ENCODE measurements around the gene NSD2. TPM values are rescaled to one million over a fixed set of nuclear protein-coding genes. Genes with fewer than 3 reads are reported as not detected.
"Not testable (repeated sequence)": the region's sequence is repeated elsewhere in the genome, so short reads cannot be mapped to it uniquely, and the experiment has no call there.

NSD2 gene
- total RNA-seq, 3 donors from 2014 or later, result 84.0 to 97.0 (median 91.0) TPM

DNA sequence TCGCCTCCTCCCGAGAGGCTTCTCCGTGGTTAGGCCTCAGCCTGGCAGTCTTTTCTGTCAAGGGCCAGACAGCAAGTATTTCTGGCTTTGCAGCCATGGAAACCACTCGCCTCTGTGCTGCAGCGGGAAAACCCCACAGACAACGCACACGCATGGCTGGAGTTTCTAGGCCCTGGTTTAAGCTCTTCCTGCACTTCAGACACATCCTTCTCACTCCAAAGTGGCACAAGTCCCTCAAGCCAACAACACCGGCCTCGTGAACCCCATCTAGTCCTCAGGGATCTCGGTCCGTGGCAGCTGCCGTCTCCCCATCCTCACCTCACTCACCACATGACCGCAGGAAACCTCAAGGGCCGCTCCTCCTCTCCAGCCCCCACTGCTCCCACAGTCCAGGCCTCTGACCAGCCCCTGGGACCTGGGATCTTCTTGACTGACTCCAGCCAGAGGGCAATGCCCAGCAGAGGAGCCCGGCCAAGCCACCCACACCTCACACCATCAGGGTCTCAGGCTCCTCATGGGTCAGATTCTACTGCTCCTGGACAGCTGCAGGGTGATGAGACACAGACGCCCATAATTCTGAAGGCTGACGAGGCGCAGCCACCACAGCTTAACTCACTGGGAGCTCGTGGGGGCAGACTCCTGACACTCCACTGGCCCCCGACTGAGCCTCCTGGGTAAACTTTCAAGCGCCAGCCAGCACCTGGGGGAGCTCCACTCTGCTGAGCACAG is 37.0 kb upstream of the NSD2 start:
- Mint-ChIP-seq H3K36me3 (ENCODE audit: insufficient read depth) (peaks cover 36% of the 10 kb centered on the region), H3K4me3 (no peak overlapping the region), H3K9me3 (no peaks in the 10 kb centered on the region), H3K27me3 (ENCODE audit: low read depth) (no peaks in the 10 kb centered on the region), H3K4me1 (ENCODE audit: low read depth) (peaks cover 6% of the 10 kb centered on the region)
- DNase-seq (no peak), ATAC-seq (no peak)

DNA sequence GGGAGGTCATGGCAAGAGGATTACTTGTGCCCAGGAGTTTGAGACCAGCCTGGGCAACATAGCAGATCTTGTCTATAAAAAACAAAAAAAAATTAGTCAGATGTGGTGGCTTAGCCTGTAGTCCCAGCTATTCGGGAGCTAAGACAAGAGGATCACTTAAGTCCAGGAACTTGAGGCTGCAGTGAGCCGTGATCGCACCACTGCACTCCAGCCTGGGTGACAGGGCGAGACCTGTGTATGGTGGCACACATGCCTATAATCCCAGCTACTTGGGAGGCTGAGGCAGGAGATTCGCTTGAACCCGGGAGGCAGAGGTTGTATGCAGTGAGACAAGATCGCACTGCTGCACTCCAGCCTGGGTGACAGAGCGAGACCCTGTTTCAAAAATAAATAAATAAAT is 35.4 kb upstream of the NSD2 start:
- not testable (repeated sequence) for H3K4me1 Mint-ChIP-seq (ENCODE audit: low read depth); H3K4me3 Mint-ChIP-seq; ATAC-seq; DNase-seq; H3K27me3 Mint-ChIP-seq (ENCODE audit: low read depth); H3K9me3 Mint-ChIP-seq
- H3K36me3 Mint-ChIP-seq (ENCODE audit: insufficient read depth), result peaks cover 28% of the 10 kb centered on the region

DNA sequence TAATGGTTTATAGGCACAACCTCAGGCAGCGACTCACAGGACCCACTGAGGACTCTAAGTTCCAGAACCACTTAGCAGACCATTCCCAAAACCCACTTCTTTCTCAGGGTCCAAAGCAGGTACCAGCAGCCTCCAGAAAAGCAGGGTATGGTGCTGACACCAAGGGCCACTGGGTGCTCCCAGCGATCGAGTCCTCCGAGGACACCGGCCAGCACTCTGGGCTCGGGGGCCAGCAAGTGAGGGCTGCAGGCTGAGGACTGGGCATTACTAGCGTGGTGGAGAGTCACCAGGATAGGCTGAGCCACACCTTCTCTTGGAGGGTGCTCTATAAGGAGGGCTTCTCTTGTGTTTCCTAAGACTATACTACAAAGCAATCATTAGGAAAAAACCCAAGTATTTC is 34.5 kb upstream of the NSD2 start:
- peaks cover 32% of the 10 kb centered on the region for H3K36me3 Mint-ChIP-seq (ENCODE audit: insufficient read depth)
- DNase-seq (no peak), ATAC-seq (no peak)
- H3K9me3 Mint-ChIP-seq, result no peaks in the 10 kb centered on the region
- no peaks in the 10 kb centered on the region for H3K27me3 Mint-ChIP-seq (ENCODE audit: low read depth)
- no peak overlapping the region for H3K4me3 Mint-ChIP-seq
- peaks cover 6% of the 10 kb centered on the region for H3K4me1 Mint-ChIP-seq (ENCODE audit: low read depth)

DNA sequence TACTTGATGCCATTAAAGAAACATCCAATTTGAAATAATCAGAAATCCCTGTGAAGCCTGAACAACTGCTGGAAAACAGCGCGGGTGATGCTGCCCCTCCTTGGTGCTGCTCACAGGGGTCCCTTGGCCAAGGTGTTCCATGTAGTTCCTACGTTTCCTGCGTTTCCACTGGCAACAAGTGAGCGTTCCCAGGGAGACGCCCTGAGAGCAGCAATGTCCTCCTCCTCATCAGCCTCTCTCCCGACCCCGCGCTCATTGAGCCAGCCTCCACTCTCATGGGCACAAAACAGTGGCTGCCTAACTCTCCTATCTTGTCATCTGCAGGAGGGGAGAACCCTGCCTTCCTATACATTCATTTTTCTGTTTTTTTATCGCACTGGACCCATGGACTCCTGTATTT is 34.1 kb upstream of the NSD2 start:
- DNase-seq (no peak), ATAC-seq (no peak)
- Mint-ChIP-seq H3K4me3 (no peak overlapping the region), H3K27me3 (ENCODE audit: low read depth) (no peaks in the 10 kb centered on the region), H3K4me1 (ENCODE audit: low read depth) (peaks cover 6% of the 10 kb centered on the region), H3K9me3 (no peaks in the 10 kb centered on the region), H3K36me3 (ENCODE audit: insufficient read depth) (peaks cover 33% of the 10 kb centered on the region)

DNA sequence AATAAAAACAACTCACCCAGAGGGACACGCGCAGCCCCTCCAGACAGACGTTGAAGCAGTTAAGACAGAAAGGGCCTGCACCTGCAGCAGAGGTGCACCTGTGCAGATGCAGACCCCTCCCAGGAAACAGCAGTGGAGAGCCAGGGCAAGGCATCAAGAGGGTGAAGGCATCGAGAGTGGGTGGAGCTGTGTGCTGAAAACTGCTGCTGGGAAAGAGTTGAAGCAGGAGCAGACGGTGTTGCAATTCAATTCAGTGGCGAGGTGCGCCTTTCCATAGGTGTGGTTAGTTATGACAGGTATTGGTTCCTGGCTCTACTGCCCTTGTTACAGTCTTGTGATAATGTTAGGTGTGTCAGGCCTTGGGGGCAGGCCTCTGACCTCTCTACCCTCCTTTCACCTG is 31.9 kb upstream of the NSD2 start:
- Mint-ChIP-seq H3K9me3 (no peaks in the 10 kb centered on the region), H3K4me1 (ENCODE audit: low read depth) (peaks cover 5% of the 10 kb centered on the region), H3K27me3 (ENCODE audit: low read depth) (no peaks in the 10 kb centered on the region), H3K4me3 (no peak overlapping the region), H3K36me3 (ENCODE audit: insufficient read depth) (peaks cover 39% of the 10 kb centered on the region)
- DNase-seq (no peak), ATAC-seq (no peak)

DNA sequence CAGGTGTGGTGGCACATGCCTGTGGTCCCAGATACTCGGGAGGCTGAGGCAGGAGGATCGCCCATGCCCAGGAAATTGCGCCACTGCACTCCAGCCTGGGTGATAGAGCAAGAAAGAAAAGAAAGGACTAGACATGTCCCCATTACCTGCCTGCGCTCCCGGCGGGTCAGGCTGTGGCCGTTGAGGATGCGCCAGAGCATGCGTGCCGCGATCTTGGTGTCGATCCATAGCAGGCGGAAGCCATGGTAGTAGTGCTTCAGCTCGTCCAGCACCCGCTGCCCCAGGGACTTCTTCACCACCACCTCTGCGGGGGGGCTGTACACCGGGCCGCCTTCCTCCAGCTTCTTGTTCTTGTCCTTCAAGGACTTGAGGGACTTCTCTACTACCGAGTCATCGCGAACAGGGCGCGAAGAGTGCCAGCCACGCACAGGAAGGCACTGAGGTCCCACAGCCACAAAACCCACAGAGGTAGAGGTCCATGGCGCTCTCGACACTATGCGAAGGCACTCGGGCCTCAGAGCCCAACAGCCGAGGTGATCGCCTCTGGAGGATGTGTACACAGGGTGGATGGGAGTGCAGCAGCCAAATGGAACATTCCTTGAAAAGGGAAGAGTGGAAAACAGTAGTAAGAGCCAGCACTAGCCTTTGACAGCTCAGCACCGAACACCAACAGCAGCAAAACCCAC is 29.8 kb upstream of the NSD2 start:
- no peak overlapping the region for H3K4me3 Mint-ChIP-seq
- no peaks in the 10 kb centered on the region for H3K9me3 Mint-ChIP-seq
- H3K36me3 Mint-ChIP-seq (ENCODE audit: insufficient read depth), result peaks cover 34% of the 10 kb centered on the region
- no peaks in the 10 kb centered on the region for H3K27me3 Mint-ChIP-seq (ENCODE audit: low read depth)
- DNase-seq (no peak), ATAC-seq (no peak)
- H3K4me1 Mint-ChIP-seq (ENCODE audit: low read depth), result peaks cover 4% of the 10 kb centered on the region

DNA sequence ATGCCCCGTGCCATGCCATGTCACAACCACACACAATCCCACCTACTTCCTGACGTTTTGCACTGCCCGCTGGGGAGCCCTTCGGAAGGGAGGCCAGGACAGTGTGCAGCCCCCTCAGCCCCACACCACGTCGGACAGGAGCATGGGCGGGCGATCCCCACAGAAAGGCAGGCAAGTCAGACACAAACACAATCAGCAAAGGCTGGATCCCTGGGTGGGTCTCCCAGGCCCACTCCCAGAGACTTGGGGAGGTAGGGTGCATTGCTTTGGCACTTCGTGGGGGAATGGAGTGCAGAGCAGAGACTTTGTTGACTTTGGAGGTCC is 29.3 kb upstream of the NSD2 start:
- H3K9me3 Mint-ChIP-seq, result no peaks in the 10 kb centered on the region
- H3K4me3 Mint-ChIP-seq, result no peak overlapping the region
- DNase-seq (no peak), ATAC-seq (no peak)
- no peaks in the 10 kb centered on the region for H3K27me3 Mint-ChIP-seq (ENCODE audit: low read depth)
- H3K4me1 Mint-ChIP-seq (ENCODE audit: low read depth), result peaks cover 4% of the 10 kb centered on the region
- H3K36me3 Mint-ChIP-seq (ENCODE audit: insufficient read depth), result peaks cover 36% of the 10 kb centered on the region

DNA sequence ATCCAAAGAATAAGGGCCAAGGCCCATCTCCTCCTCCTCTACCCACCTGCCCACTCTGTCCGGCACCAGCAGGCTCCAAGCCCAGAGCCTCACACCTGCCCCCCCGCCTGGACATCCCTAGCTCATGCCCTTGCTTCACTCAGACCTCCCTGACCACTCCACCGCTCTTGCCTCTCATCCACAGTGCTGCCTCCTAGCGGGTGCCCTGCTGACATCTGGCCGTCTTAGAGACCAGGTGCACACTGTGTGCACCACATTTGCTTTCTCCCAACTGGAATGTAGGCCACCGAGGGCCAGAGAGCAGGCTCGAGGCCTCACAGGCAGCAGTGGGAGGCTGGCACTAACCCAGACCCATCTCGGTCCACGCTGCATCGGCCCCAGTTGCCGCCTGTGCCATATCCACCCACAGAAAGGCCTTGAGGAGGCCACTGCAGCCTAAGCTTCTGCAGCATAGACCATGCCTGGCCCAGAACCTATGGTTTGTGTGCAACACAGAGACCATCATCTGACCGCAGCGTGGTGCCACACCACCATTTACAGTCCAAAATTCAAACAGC is 28.8 kb upstream of the NSD2 start:
- Mint-ChIP-seq H3K9me3 (no peaks in the 10 kb centered on the region), H3K36me3 (ENCODE audit: insufficient read depth) (peaks cover 35% of the 10 kb centered on the region), H3K4me1 (ENCODE audit: low read depth) (peaks cover 4% of the 10 kb centered on the region), H3K4me3 (no peak overlapping the region), H3K27me3 (ENCODE audit: low read depth) (no peaks in the 10 kb centered on the region)
- DNase-seq, result no peak
- ATAC-seq, result no peak

DNA sequence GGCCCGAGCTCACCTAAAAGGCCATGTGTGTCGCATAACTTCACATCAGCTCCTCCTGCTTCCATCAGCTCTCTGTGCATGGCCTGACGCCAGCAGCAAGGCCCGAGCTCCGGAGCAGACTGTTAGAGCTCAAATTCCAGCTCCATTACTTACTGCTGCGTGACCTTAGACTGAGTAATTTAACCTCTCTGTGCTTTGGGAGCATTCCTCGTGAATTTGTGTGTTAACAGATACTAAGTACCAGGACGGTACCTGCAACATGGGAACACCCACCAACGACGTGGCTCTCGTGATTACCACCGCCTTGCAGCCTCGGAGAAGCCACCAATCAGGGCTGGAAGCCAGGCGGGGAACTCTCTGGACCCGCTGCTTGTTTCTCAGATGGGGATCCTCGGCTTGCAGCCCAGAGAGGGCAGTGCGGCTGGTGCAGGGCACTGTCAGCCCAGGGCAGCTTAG is 28.2 kb upstream of the NSD2 start:
- Mint-ChIP-seq H3K4me1 (ENCODE audit: low read depth) (peaks cover 4% of the 10 kb centered on the region), H3K27me3 (ENCODE audit: low read depth) (no peaks in the 10 kb centered on the region), H3K4me3 (no peak overlapping the region), H3K36me3 (ENCODE audit: insufficient read depth) (peaks cover 35% of the 10 kb centered on the region), H3K9me3 (no peaks in the 10 kb centered on the region)
- no peak for DNase-seq
- no peak for ATAC-seq

DNA sequence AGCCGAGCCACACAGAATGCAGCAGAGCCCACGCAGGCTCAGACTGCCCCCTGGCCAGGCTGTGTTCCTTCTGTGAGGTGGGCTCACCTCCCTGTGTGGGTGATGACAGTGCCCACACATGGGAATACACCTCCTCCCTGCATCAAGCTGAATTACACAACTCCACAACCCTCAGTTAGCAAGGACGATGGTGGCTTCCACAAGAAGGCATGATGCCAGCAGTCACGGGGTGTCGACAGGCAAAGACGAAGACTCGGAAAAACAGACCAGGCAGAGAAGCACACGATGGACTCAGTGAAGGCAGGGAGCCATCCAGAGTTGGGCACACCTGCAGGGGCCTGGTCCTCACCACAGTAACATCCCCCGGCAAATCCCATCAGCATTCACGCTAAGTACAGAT is 27.3 kb upstream of the NSD2 start:
- H3K4me3 Mint-ChIP-seq, result no peak overlapping the region
- no peak for ATAC-seq
- no peak for DNase-seq
- no peaks in the 10 kb centered on the region for H3K9me3 Mint-ChIP-seq
- H3K27me3 Mint-ChIP-seq (ENCODE audit: low read depth), result no peaks in the 10 kb centered on the region
- peaks cover 35% of the 10 kb centered on the region for H3K36me3 Mint-ChIP-seq (ENCODE audit: insufficient read depth)
- H3K4me1 Mint-ChIP-seq (ENCODE audit: low read depth), result peaks cover 4% of the 10 kb centered on the region

DNA sequence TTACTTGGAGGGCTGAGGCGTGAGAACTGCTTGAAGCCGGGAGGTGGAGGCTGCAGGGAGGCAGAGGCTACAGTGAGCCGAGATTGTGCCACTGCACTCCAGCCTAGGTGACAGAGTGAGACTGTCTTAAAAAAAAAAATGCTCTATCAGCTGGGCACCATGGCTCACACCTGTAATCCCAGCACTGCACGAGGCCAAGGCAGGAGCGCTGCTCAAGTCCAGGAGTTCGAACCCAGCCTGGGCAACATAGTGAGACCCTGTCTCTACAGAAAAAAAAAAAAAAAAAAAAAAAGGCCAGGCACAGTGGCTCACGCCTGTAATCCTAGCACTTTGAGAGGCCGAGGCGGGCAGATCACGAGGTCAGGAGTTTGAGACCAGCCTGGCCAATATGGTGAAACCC is 26.6 kb upstream of the NSD2 start:
- not testable (repeated sequence) for H3K9me3 Mint-ChIP-seq; H3K27me3 Mint-ChIP-seq (ENCODE audit: low read depth); H3K4me1 Mint-ChIP-seq (ENCODE audit: low read depth); ATAC-seq; H3K4me3 Mint-ChIP-seq; DNase-seq
- H3K36me3 Mint-ChIP-seq (ENCODE audit: insufficient read depth), result peaks cover 30% of the 10 kb centered on the region

DNA sequence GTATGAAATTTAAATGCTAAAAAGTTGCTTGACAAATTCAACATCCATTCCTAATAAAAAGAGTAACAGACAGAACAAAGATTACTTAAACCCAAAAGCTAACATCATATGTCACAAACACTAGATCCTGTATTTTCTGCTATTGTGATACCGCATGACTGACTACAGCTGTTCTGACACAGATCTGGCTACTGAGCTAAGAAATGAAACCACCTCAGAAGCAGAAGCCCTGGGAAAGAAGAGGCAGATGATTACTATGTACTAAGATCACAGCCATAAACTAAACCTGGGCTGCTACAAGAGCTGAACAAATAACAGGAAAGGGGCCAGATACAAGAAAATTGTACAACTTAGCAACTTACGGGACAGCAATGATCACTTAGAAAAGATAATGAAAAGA is 24.6 kb upstream of the NSD2 start:
- ATAC-seq (no peak), DNase-seq (no peak)
- peaks cover 16% of the 10 kb centered on the region for H3K4me1 Mint-ChIP-seq (ENCODE audit: low read depth)
- no peak overlapping the region for H3K4me3 Mint-ChIP-seq
- peaks cover 21% of the 10 kb centered on the region for H3K36me3 Mint-ChIP-seq (ENCODE audit: insufficient read depth)
- H3K9me3 Mint-ChIP-seq, result no peaks in the 10 kb centered on the region
- no peaks in the 10 kb centered on the region for H3K27me3 Mint-ChIP-seq (ENCODE audit: low read depth)

DNA sequence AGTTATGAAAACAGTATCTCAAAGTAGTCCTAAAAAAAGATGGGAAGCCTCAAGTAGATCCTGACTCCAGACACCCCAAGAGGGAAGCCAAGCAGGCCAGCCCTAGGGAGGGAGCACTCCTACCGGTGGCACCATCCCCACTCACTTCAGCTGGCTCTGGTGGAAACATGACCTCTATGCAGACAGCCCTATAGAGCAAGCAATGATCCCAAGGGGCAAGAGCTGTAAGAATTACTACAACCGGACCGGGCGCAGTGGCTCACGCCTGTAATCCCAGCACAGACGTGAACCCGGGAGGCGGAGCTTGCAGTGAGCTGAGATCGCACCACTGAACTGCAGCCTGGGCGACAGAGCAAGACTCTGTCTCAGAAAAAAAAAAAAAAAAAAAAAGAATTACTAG is 20.9 kb upstream of the NSD2 start:
- Mint-ChIP-seq H3K36me3 (ENCODE audit: insufficient read depth) (peaks cover 6% of the 10 kb centered on the region), H3K4me3 (no peak overlapping the region), H3K4me1 (ENCODE audit: low read depth) (peaks cover 38% of the 10 kb centered on the region), H3K9me3 (no peaks in the 10 kb centered on the region), H3K27me3 (ENCODE audit: low read depth) (no peaks in the 10 kb centered on the region)
- ATAC-seq (no peak), DNase-seq (no peak)

DNA sequence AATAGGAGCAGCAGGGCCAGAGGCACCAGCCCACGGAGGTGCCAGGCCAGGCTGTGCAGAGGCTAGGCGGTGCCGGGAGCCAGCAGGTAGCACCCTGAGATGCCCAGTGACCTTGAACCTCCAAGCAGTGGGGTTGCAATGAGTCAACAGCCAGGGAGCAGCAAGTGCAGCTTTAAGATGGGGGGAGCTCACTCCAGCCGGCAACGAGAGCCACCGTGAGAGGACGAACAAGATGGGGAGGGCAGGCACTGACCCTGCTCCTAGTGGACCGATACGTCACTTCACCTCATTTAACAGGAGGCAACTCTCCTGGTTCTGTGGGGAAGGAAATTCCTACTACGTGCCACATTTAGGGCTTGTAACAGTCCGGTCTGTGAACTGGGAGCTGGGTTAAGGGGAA is 20.0 kb upstream of the NSD2 start:
- H3K27me3 Mint-ChIP-seq (ENCODE audit: low read depth), result no peaks in the 10 kb centered on the region
- peaks cover 38% of the 10 kb centered on the region for H3K4me1 Mint-ChIP-seq (ENCODE audit: low read depth)
- H3K36me3 Mint-ChIP-seq (ENCODE audit: insufficient read depth), result peaks cover 6% of the 10 kb centered on the region
- DNase-seq, result no peak
- no peaks in the 10 kb centered on the region for H3K9me3 Mint-ChIP-seq
- no peak overlapping the region for H3K4me3 Mint-ChIP-seq
- ATAC-seq, result no peak
